HepG2 (cell line): ENCODE data around the gene CHKA. TPM values are rescaled to one million over a fixed set of nuclear protein-coding genes. Genes with fewer than 3 reads are reported as not detected.
A peak's percentile ranks its signal among the peaks of the same experiment; 100 is the strongest.

Experiments used
- NR2C2 ChIP-seq: sonication (generic); formaldehyde crosslinking; IDR thresholded peaks from 2 replicates; pipeline ENCODE4 v1.4.0; 2020; ENCODE audit warnings: missing genetic modification reagents, mild to moderate bottlenecking, moderate library complexity, borderline replicate concordance
- PAXIP1 ChIP-seq: sonication (generic); formaldehyde crosslinking; conservative IDR thresholded peaks from 2 replicates; pipeline ENCODE4 v1.4.0; 2020; ENCODE audit warnings: mild to moderate bottlenecking, missing genetic modification reagents, moderate library complexity
- REST ChIP-seq, 2 experiments: IDR thresholded peaks; 2 replicates each; pipeline ENCODE4 v1.6.1; 2011 to 2012; ENCODE audit warnings: low read length in 2 of 2, borderline replicate concordance in 1 of 2, low read depth in 1 of 2, mild to moderate bottlenecking in 1 of 2, moderate library complexity in 1 of 2
- ZNF782 ChIP-seq: sonication (generic); formaldehyde crosslinking; IDR thresholded peaks from 2 replicates; pipeline ENCODE4 v1.4.0; 2020; ENCODE audit warnings: missing genetic modification reagents, mild to moderate bottlenecking, borderline replicate concordance
- polyA plus RNA-seq, 8 experiments: library from polyadenylated mRNA; depleted of rRNA in 3 of 8; stranded (reverse) in 7 of 8; unstranded in 1 of 8; fragments of >200 nt; fragmentation: Illumina TruSeq in 4 of 8; extraction: Trizol in 4 of 8; gene quantifications; 2 replicates each; pipeline versions ENCODE4 v1.2.1 to v1.2.3, GENCODE V29; 2011 to 2016; ENCODE audit warnings: low read depth in 4 of 8, missing spikeins in 1 of 8, mixed read lengths in 1 of 8; ENCODE audit not compliant: insufficient read depth in 1 of 8
- total RNA-seq, 5 experiments: library from RNA; depleted of rRNA; stranded (reverse); fragments of >200 nt; fragmentation: Illumina TruSeq; extraction: Trizol; gene quantifications; 2 replicates each; pipeline ENCODE4 v1.2.3, GENCODE V29; 2016; ENCODE audit warnings: low read depth in 1 of 5
- TF ChIP-seq, protein P1 (sequence below): sonication (generic); formaldehyde crosslinking; IDR thresholded peaks from 2 replicates; pipeline ENCODE4 v1.4.0; 2020; ENCODE audit warnings: missing genetic modification reagents, borderline replicate concordance
- TF ChIP-seq, protein P2 (sequence below): sonication (generic); formaldehyde crosslinking; IDR thresholded peaks from 2 replicates; pipeline ENCODE4 v1.4.0; 2020; ENCODE audit warnings: mild to moderate bottlenecking, missing genetic modification reagents
- TF ChIP-seq, protein P3 (sequence below): sonication (generic); formaldehyde crosslinking; IDR thresholded peaks from 2 replicates; pipeline ENCODE4 v1.5.0; 2020; ENCODE audit warnings: missing genetic modification reagents

The CHKA gene
- total and polyA plus RNA-seq, 2 of the 13 experiments (the other 11 are each of a cell fraction or from before 2014, with no cell fraction given): 71.6 to 92.7 TPM

DNA sequence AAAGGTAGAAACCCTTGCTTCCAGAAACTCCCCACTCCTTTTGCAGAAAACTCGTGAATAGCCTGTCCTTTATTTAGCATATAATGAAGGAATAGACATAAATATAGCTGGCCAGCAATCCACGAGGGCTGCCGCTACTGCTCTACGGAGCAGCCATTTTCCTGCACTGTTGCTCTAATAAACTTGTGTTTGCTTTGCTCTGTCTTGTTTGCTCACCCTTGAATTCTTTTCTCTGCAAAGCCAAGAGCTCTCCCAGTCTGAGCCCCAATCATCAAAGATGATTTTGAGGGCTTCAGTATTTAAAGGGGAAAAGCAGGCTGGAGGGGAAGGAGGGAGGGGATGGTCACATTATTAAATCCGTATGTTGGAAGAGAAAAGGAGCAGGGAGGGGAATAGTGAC, 16.6 kb upstream of the CHKA start (continued):
- no peak for TF ChIP-seq REST (IDR thresholded peaks at IDR 0.05; ENCODE audit: borderline replicate concordance in 1 of 2, low read depth in 1 of 2, low read length in 2 of 2)
- TF ChIP-seq PAXIP1 (CRISPR knock-in tag): peak; percentile 77
- TF ChIP-seq, protein P1, sequence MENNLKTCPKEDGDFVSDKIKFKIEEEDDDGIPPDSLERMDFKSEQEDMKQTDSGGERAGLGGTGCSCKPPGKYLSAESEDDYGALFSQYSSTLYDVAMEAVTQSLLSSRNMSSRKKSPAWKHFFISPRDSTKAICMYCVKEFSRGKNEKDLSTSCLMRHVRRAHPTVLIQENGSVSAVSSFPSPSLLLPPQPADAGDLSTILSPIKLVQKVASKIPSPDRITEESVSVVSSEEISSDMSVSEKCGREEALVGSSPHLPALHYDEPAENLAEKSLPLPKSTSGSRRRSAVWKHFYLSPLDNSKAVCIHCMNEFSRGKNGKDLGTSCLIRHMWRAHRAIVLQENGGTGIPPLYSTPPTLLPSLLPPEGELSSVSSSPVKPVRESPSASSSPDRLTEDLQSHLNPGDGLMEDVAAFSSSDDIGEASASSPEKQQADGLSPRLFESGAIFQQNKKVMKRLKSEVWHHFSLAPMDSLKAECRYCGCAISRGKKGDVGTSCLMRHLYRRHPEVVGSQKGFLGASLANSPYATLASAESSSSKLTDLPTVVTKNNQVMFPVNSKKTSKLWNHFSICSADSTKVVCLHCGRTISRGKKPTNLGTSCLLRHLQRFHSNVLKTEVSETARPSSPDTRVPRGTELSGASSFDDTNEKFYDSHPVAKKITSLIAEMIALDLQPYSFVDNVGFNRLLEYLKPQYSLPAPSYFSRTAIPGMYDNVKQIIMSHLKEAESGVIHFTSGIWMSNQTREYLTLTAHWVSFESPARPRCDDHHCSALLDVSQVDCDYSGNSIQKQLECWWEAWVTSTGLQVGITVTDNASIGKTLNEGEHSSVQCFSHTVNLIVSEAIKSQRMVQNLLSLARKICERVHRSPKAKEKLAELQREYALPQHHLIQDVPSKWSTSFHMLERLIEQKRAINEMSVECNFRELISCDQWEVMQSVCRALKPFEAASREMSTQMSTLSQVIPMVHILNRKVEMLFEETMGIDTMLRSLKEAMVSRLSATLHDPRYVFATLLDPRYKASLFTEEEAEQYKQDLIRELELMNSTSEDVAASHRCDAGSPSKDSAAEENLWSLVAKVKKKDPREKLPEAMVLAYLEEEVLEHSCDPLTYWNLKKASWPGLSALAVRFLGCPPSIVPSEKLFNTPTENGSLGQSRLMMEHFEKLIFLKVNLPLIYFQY (CRISPR knock-in tag): no peak
- TF ChIP-seq, protein P2, sequence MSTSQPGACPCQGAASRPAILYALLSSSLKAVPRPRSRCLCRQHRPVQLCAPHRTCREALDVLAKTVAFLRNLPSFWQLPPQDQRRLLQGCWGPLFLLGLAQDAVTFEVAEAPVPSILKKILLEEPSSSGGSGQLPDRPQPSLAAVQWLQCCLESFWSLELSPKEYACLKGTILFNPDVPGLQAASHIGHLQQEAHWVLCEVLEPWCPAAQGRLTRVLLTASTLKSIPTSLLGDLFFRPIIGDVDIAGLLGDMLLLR (CRISPR knock-in tag): no peak
- TF ChIP-seq, protein P3, sequence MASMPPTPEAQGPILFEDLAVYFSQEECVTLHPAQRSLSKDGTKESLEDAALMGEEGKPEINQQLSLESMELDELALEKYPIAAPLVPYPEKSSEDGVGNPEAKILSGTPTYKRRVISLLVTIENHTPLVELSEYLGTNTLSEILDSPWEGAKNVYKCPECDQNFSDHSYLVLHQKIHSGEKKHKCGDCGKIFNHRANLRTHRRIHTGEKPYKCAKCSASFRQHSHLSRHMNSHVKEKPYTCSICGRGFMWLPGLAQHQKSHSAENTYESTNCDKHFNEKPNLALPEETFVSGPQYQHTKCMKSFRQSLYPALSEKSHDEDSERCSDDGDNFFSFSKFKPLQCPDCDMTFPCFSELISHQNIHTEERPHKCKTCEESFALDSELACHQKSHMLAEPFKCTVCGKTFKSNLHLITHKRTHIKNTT (CRISPR knock-in tag): no peak
- no peak for TF ChIP-seq NR2C2
- no peak for TF ChIP-seq ZNF782
